ENCODE data around the gene TGFB2.

The TGFB2 gene

GRCh38 chr1:218332416-218332815 lies 12.7 kb upstream of the TGFB2 start:
- no peak for DNase-seq (ENCODE audit: low read depth)

- DNase-seq (ENCODE audit: low read depth): no peak
Observed at GRCh38 chr1:218336328-218336727, 8.8 kb upstream of the TGFB2 start.

GRCh38 chr1:218339267-218339831 lies 5.8 kb upstream of the TGFB2 start:
- no peak for DNase-seq (ENCODE audit: low read depth)

- no peak for DNase-seq (ENCODE audit: low read depth)
Observed at GRCh38 chr1:218341325-218341724, 3.8 kb upstream of the TGFB2 start.

- no peak for DNase-seq (ENCODE audit: low read depth)
Observed at GRCh38 chr1:218342091-218342490, 3.0 kb upstream of the TGFB2 start.

- DNase-seq (ENCODE audit: low read depth): no peak
Observed at GRCh38 chr1:218345673-218346390, 696 bp downstream of the TGFB2 start.

- DNase-seq (ENCODE audit: low read depth): no peak
Observed at GRCh38 chr1:218346391-218347204, 1.5 kb downstream of the TGFB2 start.

- DNase-seq (ENCODE audit: low read depth): no peak
Observed at GRCh38 chr1:218347336-218347722, 2.2 kb downstream of the TGFB2 start.

- DNase-seq (ENCODE audit: low read depth): no peak
Observed at GRCh38 chr1:218347723-218348627, 2.8 kb downstream of the TGFB2 start.

- DNase-seq (ENCODE audit: low read depth): no peak
Observed at GRCh38 chr1:218348628-218349071, 3.5 kb downstream of the TGFB2 start.

GRCh38 chr1:218349348-218350034 lies 4.4 kb downstream of the TGFB2 start:
- DNase-seq (ENCODE audit: low read depth): no peak

GRCh38 chr1:218350035-218350525 lies 4.9 kb downstream of the TGFB2 start:
- DNase-seq (ENCODE audit: low read depth): no peak

- DNase-seq (ENCODE audit: low read depth): no peak
Observed at GRCh38 chr1:218350801-218351266, 5.7 kb downstream of the TGFB2 start.

- DNase-seq (ENCODE audit: low read depth): no peak
Observed at GRCh38 chr1:218351391-218352074, 6.4 kb downstream of the TGFB2 start.

- no peak for DNase-seq (ENCODE audit: low read depth)
Observed at GRCh38 chr1:218352075-218352438, 6.9 kb downstream of the TGFB2 start.

- DNase-seq (ENCODE audit: low read depth): no peak
Observed at GRCh38 chr1:218353656-218354055, 8.5 kb downstream of the TGFB2 start.

- no peak for DNase-seq (ENCODE audit: low read depth)
Observed at GRCh38 chr1:218355278-218355677, 10.1 kb downstream of the TGFB2 start.

- no peak for DNase-seq (ENCODE audit: low read depth)
Observed at GRCh38 chr1:218357211-218357892, 12.2 kb downstream of the TGFB2 start.

GRCh38 chr1:218357893-218358232 lies 12.7 kb downstream of the TGFB2 start:
- no peak for DNase-seq (ENCODE audit: low read depth)

Measured in activated gamma-delta T cell treated with anti-CD3 and anti-CD28 coated beads, Interleukin-2, amount 50 U/mL, for 16 hours (primary cell).